Activated CD8-positive, alpha-beta memory T cell treated with anti-CD3 and anti-CD28 coated beads, Interleukin-2, amount 50 U/mL, for 4 hours (primary cell): ENCODE measurements around the gene TMEM219.
"Not testable (repeated sequence)": the region's sequence is repeated elsewhere in the genome, so short reads cannot be mapped to it uniquely, and the experiment has no call there.

ENCODE experiments used
- DNase-seq: peaks from one replicate; pipeline ENCODE4 v3.0.0-alpha.2; 2020

TMEM219 gene

DNA sequence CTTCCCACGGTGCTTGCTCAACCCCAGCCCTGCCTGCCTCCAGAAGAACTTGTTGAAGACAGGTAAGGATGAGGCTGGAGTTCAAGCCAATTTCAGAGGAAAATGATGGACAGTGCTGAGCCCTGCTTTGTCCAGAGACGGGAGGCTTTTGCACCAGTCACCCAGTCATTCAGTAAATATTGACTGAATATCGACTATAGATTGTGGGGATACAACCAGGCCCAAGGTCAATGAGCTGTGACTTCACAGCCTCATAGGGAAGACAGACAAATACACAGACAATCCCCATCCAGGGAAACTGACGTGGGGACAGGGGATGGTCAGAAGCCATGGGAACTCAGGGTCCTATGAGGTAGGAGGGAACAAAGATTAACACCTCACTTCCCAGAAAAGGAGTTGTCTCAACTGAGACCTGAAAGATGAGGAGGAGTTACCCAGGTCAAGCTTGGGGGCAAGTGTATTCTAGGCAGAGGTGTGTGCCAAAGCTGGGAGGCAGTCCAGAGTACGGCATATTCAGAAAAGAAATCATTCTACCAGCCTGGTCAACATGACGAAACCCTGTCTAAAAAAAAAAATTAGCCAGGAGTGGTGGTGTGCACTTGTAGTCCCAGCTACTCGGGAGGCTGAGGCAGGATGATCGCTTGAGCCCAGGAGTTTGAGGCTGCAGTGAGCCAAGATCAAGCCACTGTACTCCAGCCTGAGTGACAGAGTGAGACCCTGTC, 54.8 kb downstream of the TMEM219 start:
- DNase-seq = no peak

DNA sequence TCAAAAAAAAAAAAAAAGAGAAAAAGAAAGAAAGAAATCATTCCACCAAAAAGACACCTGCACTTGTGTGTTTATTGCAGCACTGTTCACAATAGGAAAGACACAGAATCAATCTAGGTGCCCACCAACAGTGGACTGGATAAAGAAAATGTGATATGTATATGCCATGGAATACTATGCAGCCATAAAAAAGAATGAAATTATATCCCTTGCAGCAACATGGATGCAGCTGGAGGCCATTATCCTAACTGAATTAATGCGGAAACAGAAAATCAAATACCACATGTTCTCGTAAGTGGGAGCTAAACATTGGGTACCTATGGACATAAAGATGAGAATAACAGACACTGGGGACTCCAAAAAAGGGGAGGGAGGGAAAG, 55.4 kb downstream of the TMEM219 start:
- no peak for DNase-seq

DNA sequence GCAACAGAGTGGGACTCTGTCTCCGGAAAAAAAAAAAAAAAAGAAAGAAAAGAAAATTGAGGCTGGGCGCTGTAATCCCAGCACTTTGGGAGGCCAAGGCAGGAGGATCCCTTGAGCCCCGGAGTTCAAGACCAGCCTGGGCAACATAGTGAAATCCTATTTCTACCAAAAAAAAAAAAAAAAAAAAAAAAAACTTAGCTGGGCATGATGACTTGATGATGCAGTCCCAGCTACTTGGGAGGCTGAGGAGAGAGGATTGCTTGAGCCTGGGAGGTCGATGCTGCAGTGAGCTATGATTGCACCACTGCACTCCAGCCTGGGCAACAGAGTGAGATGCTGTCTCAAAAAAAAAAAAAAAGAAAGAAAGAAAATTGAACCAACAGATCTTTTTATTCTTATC, 56.1 kb downstream of the TMEM219 start:
- not testable (repeated sequence) for DNase-seq

DNA sequence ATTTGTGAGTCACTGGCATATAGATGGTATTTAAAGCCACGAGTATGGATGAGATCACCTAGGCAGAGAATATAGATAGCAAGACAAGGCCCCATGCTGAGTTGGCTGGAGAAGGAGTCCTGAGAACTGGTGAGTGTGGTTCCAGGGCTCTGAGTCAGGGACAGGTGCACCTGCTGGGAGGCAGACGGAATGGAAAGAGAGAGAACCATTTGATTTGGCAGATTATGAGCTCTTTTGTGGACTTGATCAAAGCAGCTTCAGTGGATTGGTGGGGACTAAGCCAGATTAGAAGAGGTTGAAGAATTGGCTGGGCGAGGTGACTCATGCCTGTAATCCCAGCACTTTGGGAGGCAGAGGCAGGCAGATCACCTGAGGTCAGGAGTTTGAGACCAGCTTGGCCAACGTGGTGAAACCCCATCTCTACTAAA, 56.9 kb downstream of the TMEM219 start:
- DNase-seq = no peak
